GM12872 (cell line): ENCODE results near the gene GTF3C2.

Source experiments
- TF ChIP-seq, protein P1 (sequence below): IDR thresholded peaks from 3 replicates; pipeline ENCODE4 v1.5.1; 2011; ENCODE audit warnings: low read depth, mild to moderate bottlenecking, low read length, moderate library complexity; ENCODE audit not compliant: insufficient read depth

The GTF3C2 gene

DNA sequence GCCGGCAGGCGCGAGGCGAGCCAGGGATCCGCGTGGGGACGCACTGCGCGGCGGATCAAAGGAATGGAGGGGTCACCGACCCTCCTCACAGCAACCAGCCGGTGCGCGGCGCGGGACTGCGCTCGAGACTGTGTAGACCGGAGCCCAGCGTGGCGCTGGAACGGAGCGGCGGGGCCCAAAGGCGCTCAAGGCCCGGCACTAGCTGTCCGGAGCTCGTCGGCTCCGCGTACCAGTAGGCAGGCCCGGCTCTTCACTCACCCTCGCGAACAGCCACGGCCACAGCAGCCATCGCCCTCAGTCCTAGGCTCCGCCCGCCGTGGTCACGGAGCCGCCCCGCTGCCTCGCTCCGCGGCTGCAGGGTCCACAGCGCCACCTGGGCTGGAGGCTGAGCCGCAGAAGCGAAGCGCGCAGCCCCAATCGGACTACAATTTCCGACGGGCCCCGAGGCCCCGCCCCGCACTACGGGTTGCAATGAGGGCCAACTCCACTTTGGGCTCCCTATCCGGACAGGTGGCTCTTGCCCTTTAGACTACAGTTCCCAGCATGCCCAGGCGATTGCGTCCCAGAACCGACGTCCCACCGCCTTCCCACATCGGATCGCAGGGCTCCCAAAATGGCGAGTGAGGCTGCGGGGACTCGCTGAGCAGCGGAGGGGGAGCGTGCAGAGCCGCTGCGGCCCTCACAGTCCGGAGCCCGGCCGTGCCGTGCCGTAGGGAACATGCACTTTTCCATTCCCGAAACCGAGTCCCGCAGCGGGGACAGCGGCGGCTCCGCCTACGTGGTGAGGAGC, 13.7 kb upstream of the GTF3C2 start, which contains the start of the genes EIF2B4 and SNX17:
EIF2B4 (minus strand) TSS at position 313 of the 790 bp plus-strand sequence; CDS start at position 289, 24 bp downstream.
SNX17 (plus strand) TSS at position 591 of the 790 bp plus-strand sequence; CDS start at position 719, 128 bp downstream.
- TF ChIP-seq, protein P1, sequence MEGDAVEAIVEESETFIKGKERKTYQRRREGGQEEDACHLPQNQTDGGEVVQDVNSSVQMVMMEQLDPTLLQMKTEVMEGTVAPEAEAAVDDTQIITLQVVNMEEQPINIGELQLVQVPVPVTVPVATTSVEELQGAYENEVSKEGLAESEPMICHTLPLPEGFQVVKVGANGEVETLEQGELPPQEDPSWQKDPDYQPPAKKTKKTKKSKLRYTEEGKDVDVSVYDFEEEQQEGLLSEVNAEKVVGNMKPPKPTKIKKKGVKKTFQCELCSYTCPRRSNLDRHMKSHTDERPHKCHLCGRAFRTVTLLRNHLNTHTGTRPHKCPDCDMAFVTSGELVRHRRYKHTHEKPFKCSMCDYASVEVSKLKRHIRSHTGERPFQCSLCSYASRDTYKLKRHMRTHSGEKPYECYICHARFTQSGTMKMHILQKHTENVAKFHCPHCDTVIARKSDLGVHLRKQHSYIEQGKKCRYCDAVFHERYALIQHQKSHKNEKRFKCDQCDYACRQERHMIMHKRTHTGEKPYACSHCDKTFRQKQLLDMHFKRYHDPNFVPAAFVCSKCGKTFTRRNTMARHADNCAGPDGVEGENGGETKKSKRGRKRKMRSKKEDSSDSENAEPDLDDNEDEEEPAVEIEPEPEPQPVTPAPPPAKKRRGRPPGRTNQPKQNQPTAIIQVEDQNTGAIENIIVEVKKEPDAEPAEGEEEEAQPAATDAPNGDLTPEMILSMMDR, result peak; percentile 75

DNA sequence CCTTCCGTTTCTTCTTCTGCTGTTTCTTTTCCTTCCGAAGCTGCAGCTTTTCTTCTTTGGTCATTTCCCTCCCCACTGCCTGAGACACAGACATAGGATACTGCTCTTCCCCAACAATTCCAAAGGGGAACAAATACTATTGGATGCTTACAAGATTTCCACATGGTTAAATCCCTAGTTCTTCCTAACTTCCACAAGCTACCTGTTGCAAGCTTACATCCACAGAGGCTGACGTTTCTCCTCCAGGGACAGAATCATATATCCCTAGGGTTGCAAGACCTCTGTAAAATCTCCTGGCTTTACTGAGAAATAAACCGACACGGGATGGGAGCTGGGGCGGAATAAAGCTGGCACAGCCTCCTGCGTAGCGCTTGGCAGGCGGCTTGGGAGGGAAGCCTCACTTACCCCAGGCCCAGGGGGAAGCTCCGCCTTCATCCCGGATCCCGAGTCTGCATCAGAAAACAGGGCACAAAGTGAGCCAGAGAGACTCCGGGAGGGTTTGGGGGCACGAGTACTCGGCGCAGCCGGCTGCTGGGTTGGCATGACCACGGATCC, 13.0 kb upstream of the GTF3C2 start:
- TF ChIP-seq, protein P1, result no peak

DNA sequence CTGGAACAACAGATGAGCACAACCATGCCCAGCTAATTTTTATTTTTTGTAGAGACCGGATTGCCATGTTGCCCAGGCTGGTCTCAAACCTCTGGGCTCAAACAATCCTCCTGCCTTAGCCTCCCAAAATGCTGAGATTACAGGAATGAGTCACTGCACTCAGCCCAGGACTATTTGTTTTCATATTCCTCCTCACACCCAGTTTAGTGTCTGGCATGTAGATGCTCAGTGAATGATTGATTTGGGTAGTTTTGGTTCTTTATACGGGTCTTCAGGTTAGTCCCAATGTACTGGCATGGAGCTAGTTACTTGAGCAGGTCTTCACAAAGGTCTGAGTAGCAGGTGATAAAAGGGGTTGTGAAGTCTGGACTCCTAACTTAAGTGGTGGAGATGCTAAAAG, 7.4 kb upstream of the GTF3C2 start:
- TF ChIP-seq, protein P1, result no peak

DNA sequence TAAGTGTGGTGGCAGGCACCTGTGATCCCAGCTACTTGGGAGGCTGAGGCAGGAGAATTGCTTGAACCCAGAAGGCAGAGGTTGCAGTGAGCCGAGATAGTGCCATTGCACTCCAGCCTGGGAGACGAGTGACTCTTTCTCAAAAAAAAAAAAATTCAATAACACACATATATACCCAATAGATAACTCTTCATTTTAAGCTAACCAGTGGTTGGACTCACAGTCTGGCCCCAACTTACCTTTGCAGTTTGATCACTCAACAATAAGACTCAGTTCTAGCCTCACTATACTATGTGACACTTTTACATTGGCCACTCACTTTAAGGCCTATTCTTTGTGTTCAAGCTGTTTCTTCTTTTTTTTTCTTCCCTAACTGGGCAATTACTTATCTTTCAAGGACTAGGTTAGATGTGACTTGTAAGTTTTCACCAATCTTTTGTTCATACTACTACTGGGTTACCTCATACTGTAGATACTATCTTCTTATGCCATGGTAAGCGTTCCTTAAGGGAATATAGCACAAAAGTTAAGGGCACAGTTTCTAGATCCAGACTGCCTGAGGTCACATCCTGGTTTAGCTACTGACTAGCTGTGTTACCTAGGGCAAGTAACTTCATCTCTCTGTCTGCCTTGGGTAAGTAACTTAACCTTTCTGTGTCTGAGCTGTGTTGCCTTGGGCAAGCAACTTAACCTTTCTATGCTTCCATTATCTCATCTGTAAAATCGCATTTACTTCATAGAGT, 6.3 kb upstream of the GTF3C2 start:
- TF ChIP-seq, protein P1, result no peak

DNA sequence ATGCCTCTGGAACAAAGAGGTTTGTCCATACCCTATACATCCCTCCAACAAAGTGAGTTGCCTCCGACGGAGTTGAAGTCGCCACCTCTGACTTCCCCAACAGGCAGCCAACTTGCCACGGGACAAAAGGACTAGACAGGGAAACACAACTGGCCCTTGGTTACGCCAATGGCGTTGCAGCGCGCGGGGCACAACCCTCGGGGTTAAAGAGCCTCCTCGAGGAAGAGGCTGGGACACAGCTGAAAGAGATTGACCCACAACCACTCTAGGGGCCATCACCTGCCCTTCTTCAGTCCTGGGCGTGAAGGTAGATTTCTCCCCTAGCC, 545 bp downstream of the GTF3C2 start:
- TF ChIP-seq, protein P1, result no peak

DNA sequence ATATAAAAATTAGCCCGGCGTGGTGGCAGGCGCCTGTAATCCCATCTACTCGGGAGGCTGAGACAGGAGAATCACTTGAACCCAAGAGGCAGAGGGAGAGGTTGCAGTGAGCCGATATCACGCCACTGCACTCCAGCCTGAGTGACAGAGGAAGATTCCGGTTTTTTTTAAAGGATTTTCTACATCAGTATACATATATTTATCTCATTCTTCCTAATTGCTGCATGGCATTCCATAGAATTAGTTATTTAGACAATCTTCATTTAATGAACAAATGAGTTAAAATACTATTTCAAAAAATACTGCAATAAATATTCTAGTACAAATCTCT, 2.0 kb downstream of the GTF3C2 start:
- TF ChIP-seq, protein P1, result no peak
